GM08714 (cell line): ENCODE results near the gene TFDP2.
A peak's percentile ranks its signal among the peaks of the same experiment; 100 is the strongest.

Experiments used
- H3K4me3 ChIP-seq: fragments of 200-500 bp; sonication (Bioruptor generic); 2 replicates; pipeline ENCODE4 v1.5.1; 2014; ENCODE audit warnings: mild to moderate bottlenecking, low read length, inconsistent platforms
- ZNF274 ChIP-seq: IDR thresholded peaks from 2 replicates; pipeline ENCODE4 v1.6.1; 2012; ENCODE audit warnings: mild to moderate bottlenecking, low read depth, low read length

The TFDP2 gene

DNA sequence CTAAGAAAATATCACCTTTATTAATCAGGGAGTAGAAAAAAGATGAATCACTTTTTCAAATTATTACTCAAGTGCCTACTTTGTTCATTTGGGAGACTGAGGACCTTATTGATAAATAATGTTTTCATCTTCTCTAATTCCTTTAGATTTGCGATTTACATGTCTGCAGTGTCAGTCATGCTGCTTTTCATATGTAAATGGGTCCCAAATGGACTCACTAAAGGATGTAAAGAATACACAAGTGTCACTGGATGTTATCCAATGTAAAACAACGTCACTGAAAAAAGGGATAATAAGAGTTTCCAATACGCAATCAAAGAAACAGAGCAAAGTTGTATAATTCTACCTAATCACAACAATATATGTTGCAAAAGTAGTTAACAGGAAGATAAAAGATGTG lies 84.9 kb downstream of the TFDP2 start:
- no peak for TF ChIP-seq ZNF274
- H3K4me3 ChIP-seq, result no peak overlapping the region

DNA sequence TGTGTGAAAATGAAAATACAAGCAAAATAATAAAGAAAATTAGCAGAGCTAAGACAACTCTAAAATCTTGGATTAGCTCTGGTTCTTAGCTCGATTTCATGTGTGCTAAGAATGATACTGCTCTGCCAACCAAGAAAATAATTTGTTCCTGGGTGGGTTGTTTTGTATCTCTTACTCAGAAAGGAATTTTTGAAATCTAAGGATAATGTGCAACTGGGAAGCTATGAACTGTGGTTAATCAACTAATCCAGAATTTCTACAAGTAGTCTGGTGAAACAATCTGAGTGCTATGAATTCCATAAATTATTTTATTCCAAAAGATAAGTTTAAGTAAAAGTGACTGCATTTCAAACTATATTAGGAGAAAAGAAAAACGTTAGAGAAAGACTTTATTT lies 92.0 kb downstream of the TFDP2 start:
- H3K4me3 ChIP-seq, result no peak overlapping the region
- TF ChIP-seq ZNF274, result no peak

DNA sequence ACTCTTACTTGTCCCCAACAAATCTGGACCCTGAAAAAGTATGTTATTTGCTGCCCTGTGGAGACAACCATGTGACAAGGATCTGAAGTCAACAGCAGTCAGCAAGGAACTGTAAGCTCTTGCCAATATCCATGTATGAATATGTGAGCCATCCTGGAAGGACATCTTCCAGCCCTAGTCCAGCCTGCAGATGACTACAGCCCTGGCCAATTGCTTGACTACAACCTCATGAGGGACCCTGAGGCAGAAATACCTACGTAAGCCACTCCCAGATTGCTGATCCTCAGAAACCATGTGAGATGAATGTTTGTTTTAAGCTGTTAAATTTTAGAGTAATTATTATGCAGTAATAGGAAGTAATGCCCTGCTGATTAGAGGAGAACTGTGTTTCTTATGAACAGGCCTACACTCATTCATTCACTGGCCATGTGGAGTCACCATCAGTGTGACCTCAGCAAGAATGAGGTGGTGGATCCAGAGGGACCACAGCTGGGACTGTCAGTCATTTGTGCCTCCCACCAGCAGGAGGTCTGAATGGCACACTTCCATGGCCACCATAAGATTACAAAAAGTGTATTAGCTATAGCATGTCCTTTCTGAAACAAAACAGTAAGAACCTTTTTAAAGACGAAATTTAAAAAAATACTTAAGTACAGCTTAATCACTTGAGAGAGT lies 92.6 kb downstream of the TFDP2 start:
- H3K4me3 ChIP-seq, result no peak overlapping the region
- TF ChIP-seq ZNF274, result no peak

- TF ChIP-seq ZNF274, result no peak
- no peak overlapping the region for H3K4me3 ChIP-seq
Observed at GRCh38 chr3:142053835-142054234, 95.5 kb downstream of the TFDP2 start.

DNA sequence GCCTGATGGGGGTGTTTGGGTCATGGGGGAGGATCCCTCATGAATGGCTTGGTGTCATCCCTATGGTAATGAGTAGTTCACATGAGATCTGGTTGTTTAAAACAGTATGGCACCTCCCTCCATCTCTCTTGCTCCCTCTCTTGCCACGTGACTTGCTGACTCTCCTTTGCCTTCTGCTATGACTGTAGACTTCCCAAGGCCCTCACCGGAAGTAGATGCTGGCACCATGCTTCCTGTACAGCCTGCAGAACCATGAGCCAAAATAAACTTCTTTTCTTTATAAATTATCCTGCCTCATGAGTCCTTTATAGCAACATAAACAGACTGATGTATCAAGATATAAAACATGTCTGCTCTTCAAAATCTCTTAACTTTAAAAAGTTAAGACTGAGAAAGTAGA lies 96.1 kb downstream of the TFDP2 start:
- no peak for TF ChIP-seq ZNF274
- no peak overlapping the region for H3K4me3 ChIP-seq

GRCh38 chr3:142051351-142051750 lies 98.0 kb downstream of the TFDP2 start:
- TF ChIP-seq ZNF274, result no peak
- no peak overlapping the region for H3K4me3 ChIP-seq

DNA sequence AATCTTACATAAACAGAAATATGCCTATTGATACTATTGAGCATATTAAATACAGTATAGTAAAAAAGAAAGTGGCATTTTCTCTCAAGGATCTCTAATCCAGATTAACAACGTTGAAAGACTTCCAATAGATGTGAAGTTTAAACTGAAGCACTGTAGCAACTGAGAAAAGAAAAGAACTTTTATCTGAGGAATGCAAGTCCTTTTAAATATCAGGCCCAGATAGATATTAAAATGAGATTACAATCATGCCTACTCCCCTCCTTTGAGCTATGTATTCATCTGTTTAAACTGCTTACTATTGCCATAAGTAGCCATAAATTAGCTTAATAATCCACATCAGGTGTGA lies 102.3 kb downstream of the TFDP2 start:
- no peak for TF ChIP-seq ZNF274

DNA sequence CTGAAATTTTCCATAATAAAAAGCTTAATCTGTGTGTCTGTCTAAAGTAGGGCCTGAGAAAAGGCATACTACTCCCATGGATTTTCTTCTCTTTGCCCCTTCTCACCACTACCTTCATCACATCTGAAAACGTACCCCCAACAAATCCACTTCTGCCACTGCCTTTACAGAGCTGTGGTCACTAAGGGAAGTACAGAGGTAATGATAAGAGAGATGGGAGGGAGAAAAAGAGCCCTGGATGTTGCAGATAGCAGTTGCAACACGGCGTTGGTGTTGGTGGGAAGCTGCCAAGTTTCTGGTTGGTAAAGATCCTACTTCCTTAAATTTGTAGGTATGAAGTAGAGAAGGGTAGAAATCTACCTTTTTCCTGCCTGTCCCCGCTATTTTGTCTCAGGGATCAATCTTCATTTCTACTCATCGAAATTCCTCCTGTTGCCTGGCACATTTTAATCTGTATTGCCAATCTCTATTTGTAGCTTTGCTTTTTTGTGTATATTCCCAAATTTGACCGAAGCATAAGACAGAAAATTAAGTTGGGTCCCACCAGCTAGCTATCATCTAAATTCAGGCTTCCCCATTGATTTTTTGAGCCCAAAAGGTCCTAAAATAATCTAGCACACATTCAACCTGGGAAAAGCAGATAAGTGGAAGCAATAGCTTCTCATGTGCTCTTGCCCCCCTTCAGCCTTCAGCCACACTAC lies 102.9 kb downstream of the TFDP2 start:
- no peak overlapping the region for H3K4me3 ChIP-seq
- TF ChIP-seq ZNF274, result no peak

More for the DNA sequence above, 102.3 kb downstream of the TFDP2 start:
- no peak overlapping the region for H3K4me3 ChIP-seq

DNA sequence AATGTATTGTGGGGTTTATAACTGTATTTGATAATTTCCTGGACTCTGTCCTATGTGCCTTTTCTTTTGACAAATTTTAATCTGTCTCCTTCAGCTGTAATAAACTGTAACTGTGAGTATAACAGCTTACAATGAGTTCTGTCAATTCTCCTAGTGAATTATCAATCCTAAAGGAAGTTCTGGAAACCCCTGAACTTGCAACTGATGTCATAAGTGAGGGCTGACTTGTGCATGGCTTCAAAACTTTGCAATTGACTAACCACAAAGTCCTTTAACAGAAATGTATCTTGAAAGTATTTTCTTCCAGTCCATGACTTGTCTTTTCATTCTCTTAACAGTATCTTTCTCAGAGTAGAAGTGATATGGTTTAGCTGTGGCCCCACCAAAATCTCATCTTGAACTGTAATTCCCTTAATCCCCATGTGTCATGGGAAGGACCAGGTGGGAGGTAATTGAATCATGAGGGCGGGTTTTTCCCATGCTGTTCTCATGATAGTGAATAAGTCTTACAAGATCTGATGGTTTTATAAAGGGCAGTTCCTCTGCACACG lies 108.3 kb downstream of the TFDP2 start:
- no peak overlapping the region for H3K4me3 ChIP-seq
- no peak for TF ChIP-seq ZNF274

DNA sequence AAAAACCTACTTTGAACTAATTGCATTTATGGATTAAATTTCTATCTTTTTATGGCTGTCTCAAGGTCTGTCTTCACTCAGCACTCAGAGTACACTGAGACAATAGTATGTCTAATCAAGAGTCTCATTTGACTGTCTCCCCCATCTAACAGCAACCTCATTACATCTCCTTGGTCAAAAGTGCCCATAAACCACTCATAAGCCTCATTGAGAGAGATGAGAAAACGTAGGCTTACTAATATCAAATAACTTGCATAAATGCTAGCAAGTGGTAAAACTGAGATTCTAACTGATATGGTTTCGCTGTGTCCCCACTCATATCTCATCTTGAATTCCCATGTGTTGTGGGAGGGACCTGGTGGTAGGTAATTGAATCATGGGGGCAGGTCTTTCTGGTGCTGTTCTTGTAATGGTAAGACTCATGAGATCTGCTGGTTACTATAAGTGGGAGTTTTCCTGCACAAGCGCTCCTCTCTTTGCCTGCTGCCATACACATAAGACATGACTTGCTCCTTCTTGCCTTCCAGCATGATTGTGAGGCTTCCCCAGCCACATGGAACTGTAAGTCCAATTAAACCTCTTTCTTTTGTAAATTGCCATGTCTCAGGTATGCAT lies 113.9 kb downstream of the TFDP2 start:
- no peak for TF ChIP-seq ZNF274
- no peak overlapping the region for H3K4me3 ChIP-seq

DNA sequence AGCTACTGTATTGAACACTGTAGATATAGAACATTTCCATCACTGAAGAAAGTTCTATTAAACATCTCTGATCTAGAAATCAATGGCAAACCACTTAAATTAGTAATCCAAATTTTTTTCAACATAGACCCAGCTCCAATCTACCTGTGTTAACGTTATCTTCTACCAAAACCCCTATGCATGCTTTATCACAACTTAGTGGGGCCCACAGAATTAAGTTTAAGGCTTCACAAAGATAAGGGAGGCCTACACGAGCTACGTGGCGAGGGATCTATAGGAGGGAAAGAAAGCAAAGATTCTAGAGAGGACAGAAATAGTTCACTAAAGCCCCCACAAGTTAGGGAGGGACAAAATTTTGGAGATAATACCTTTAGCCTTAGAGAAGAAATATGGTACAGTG lies 116.1 kb downstream of the TFDP2 start:
- TF ChIP-seq ZNF274, result no peak
- no peak overlapping the region for H3K4me3 ChIP-seq

- no peak for TF ChIP-seq ZNF274
- H3K4me3 ChIP-seq, result no peak overlapping the region
Observed at GRCh38 chr3:142031575-142031974, 117.8 kb downstream of the TFDP2 start.

DNA sequence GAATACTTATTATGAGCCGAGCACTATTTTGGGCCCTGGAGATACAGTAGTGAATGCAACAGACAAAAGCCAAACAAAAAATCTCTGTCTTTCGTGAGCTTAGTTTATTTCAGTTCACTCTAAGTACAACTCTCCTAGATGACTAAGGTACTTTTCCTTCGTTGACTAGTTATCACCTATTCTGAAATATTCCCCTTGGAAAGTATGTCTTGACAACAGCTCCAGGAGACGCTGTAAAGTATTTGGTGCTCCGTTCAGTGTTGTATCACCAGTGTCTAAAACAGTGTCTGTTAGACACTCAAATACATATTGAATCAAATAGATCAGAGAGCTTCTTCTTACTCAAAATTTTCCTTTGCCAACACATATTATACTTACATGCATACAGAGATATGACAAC lies 119.6 kb downstream of the TFDP2 start:
- no peak overlapping the region for H3K4me3 ChIP-seq
- no peak for TF ChIP-seq ZNF274

GRCh38 chr3:142029052-142029642 lies 120.2 kb downstream of the TFDP2 start:
- no peak for TF ChIP-seq ZNF274
- peak overlapping the region; percentile 86; the same call in 1 of the 2 replicates for H3K4me3 ChIP-seq
